NK-92 (cell line): Measurements from ENCODE around the gene NAA80.
"Not testable (repeated sequence)": the region's sequence is repeated elsewhere in the genome, so short reads cannot be mapped to it uniquely, and the experiment has no call there.

Source experiments
- DNase-seq: peaks from one replicate; lab custom pipeline; 2025; ENCODE audit not compliant: unreplicated experiment; lab: John Stamatoyannopoulos, UW

Gene NAA80

GRCh38 chr3:50292159-50293078, 6.8 kb downstream of the NAA80 start, which contains the start of gene IFRD2:
Gene IFRD2 (minus strand): TSS chr3:50292429. CDS start chr3:50292274, 155 bp downstream.
- DNase-seq = peak; percentile 64

GRCh38 chr3:50290161-50290641, 9.0 kb downstream of the NAA80 start:
- DNase-seq = no peak

- no peak for DNase-seq
Observed at GRCh38 chr3:50289130-50289529, 10.1 kb downstream of the NAA80 start.

GRCh38 chr3:50288387-50289007, 10.7 kb downstream of the NAA80 start:
- DNase-seq = no peak

- no peak for DNase-seq
Observed at GRCh38 chr3:50287262-50287661, 11.9 kb downstream of the NAA80 start.

GRCh38 chr3:50286322-50287227, 12.6 kb downstream of the NAA80 start:
- no peak for DNase-seq

GRCh38 chr3:50284121-50284520, 15.1 kb downstream of the NAA80 start:
- not testable (repeated sequence) for DNase-seq

GRCh38 chr3:50279255-50280016, 19.8 kb downstream of the NAA80 start:
- DNase-seq = no peak

- DNase-seq = no peak
Observed at GRCh38 chr3:50278880-50279224, 20.4 kb downstream of the NAA80 start, which contains the start of gene LSMEM2. Gene LSMEM2 (plus strand): TSS chr3:50279087. CDS start chr3:50279114, 27 bp downstream.

GRCh38 chr3:50278123-50278879, 20.9 kb downstream of the NAA80 start:
- no peak for DNase-seq

GRCh38 chr3:50276762-50277101, 22.5 kb downstream of the NAA80 start:
- no peak for DNase-seq

GRCh38 chr3:50275996-50276761, 23.0 kb downstream of the NAA80 start:
- no peak for DNase-seq

- no peak for DNase-seq
Observed at GRCh38 chr3:50275141-50275995, 23.8 kb downstream of the NAA80 start.

- no peak for DNase-seq
Observed at GRCh38 chr3:50274371-50275104, 24.7 kb downstream of the NAA80 start.

- DNase-seq = no peak
Observed at GRCh38 chr3:50273689-50274065, 25.5 kb downstream of the NAA80 start.

GRCh38 chr3:50272911-50273688, 26.1 kb downstream of the NAA80 start:
- no peak for DNase-seq

- DNase-seq = not testable (repeated sequence)
Observed at GRCh38 chr3:50272538-50272910, 26.7 kb downstream of the NAA80 start.
